NB4 (cell line): ENCODE results near the gene EXOC4.

ENCODE experiments used
- CTCF ChIP-seq: IDR thresholded peaks from one replicate; pipeline ENCODE4 v1.5.1; 2012; ENCODE audit warnings: low read depth, low read length
- MAX ChIP-seq: IDR thresholded peaks from 2 replicates; pipeline ENCODE4 v1.6.1; 2011; ENCODE audit warnings: low read depth, low read length
- MYC ChIP-seq: IDR thresholded peaks from 2 replicates; pipeline ENCODE4 v1.6.1; 2011; ENCODE audit warnings: low read depth, low read length
- POLR2A ChIP-seq: IDR thresholded peaks from 2 replicates; pipeline ENCODE4 v1.6.1; 2011; ENCODE audit warnings: mild to moderate bottlenecking; ENCODE audit not compliant: insufficient read length; ENCODE audit errors: extremely low read depth

- no peak for TF ChIP-seq POLR2A
- TF ChIP-seq CTCF, result no peak
- no peak for TF ChIP-seq MAX
- TF ChIP-seq MYC, result no peak
Observed at GRCh38 chr7:133819695-133820094, 566.8 kb downstream of the EXOC4 start.
